Activated naive CD8-positive, alpha-beta T cell treated with anti-CD3 and anti-CD28 coated beads, Interleukin-2, amount 10 ng/mL, durations not matched to agents 7 days and 5 days (primary cell): ENCODE data around the gene MUC20. TPM values are rescaled to one million over a fixed set of nuclear protein-coding genes. Genes with fewer than 3 reads are reported as not detected.
"Not testable (repeated sequence)": the region's sequence is repeated elsewhere in the genome, so short reads cannot be mapped to it uniquely, and the experiment has no call there.

Experiments
- ATAC-seq: fragments of 150-1000 bp; cut with Tn5 transposase; one replicate; pipeline ENCODE4 v1.10.0; 2021; ENCODE audit warnings: low read depth, moderate library complexity
- POLR2A ChIA-PET: fragments of 350-600 bp; sonication (Branson Sonifier 250); formaldehyde crosslinking; loops from one replicate; lab custom pipeline; 2021; ENCODE audit warnings: antibody characterized with exemption; lab: Charles Lee
- DNase-seq: peaks from one replicate; pipeline ENCODE4 v3.0.0; 2021
- H3K27ac Mint-ChIP-seq: one replicate; pipeline ENCODE4 v1.8.0; 2022; ENCODE audit warnings: mild to moderate bottlenecking, mixed read lengths
- H3K27me3 Mint-ChIP-seq: one replicate; pipeline ENCODE4 v1.8.0; 2022; ENCODE audit warnings: mild to moderate bottlenecking, moderate library complexity, mixed read lengths
- H3K36me3 Mint-ChIP-seq: one replicate; pipeline ENCODE4 v1.8.0; 2021; ENCODE audit warnings: mild to moderate bottlenecking, mixed read lengths
- H3K4me1 Mint-ChIP-seq: one replicate; pipeline ENCODE4 v1.8.0; 2021; ENCODE audit warnings: mixed read lengths
- H3K4me3 Mint-ChIP-seq: one replicate; pipeline ENCODE4 v1.8.0; 2022; ENCODE audit warnings: mild to moderate bottlenecking, moderate library complexity, mixed read lengths
- H3K9me3 Mint-ChIP-seq: one replicate; pipeline ENCODE4 v1.8.0; 2021; ENCODE audit warnings: mixed read lengths
- total RNA-seq, 2 experiments: library from RNA; stranded (reverse); gene quantifications; one replicate each; pipeline ENCODE4 v1.2.3, GENCODE V29; 2021

MUC20 gene
- total RNA-seq, 2 experiments from 2014 or later: 3.0 to 3.1 TPM

GRCh38 chr3:195738274-195739044, 17.7 kb downstream of the MUC20 start:
- H3K4me1 Mint-ChIP-seq: no peaks in the 10 kb centered on the region
- ATAC-seq (no peak), DNase-seq (no peak)
- H3K27ac Mint-ChIP-seq: no peak overlapping the region
- peaks cover 4% of the 10 kb centered on the region for H3K27me3 Mint-ChIP-seq
- H3K36me3 Mint-ChIP-seq: no peaks in the 10 kb centered on the region
- H3K4me3 Mint-ChIP-seq: no peak overlapping the region
- POLR2A ChIA-PET: no interaction called here
- H3K9me3 Mint-ChIP-seq: no peaks in the 10 kb centered on the region

GRCh38 chr3:195739561-195740111, 18.9 kb downstream of the MUC20 start:
- POLR2A ChIA-PET: no interaction called here
- no peaks in the 10 kb centered on the region for H3K9me3 Mint-ChIP-seq
- peaks cover 7% of the 10 kb centered on the region for H3K27me3 Mint-ChIP-seq
- no peak overlapping the region for H3K4me3 Mint-ChIP-seq
- no peaks in the 10 kb centered on the region for H3K36me3 Mint-ChIP-seq
- DNase-seq (no peak), ATAC-seq (no peak)
- H3K4me1 Mint-ChIP-seq: no peaks in the 10 kb centered on the region
- H3K27ac Mint-ChIP-seq: no peak overlapping the region

- Mint-ChIP-seq H3K27ac (no peak overlapping the region), H3K4me1 (peaks cover 6% of the 10 kb centered on the region), H3K4me3 (no peak overlapping the region), H3K9me3 (no peaks in the 10 kb centered on the region), H3K27me3 (peaks cover 24% of the 10 kb centered on the region), H3K36me3 (no peaks in the 10 kb centered on the region)
- POLR2A ChIA-PET: no interaction called here
- ATAC-seq (no peak), DNase-seq (no peak)
These were observed 23.7 kb downstream of the MUC20 start for GRCh38 chr3:195744437-195744836.

GRCh38 chr3:195746346-195746745, 25.6 kb downstream of the MUC20 start:
- Mint-ChIP-seq H3K4me1 (peaks cover 6% of the 10 kb centered on the region), H3K36me3 (no peaks in the 10 kb centered on the region), H3K4me3 (no peak overlapping the region), H3K27me3 (peaks cover 24% of the 10 kb centered on the region), H3K27ac (no peak overlapping the region), H3K9me3 (no peaks in the 10 kb centered on the region)
- POLR2A ChIA-PET: no interaction called here
- no peak for ATAC-seq
- DNase-seq: no peak

GRCh38 chr3:195746751-195747150, 26.0 kb downstream of the MUC20 start:
- H3K4me1 Mint-ChIP-seq: peaks cover 6% of the 10 kb centered on the region
- H3K27ac Mint-ChIP-seq: no peak overlapping the region
- ATAC-seq (no peak), DNase-seq (no peak)
- H3K4me3 Mint-ChIP-seq: no peak overlapping the region
- H3K36me3 Mint-ChIP-seq: no peaks in the 10 kb centered on the region
- H3K9me3 Mint-ChIP-seq: no peaks in the 10 kb centered on the region
- H3K27me3 Mint-ChIP-seq: peaks cover 21% of the 10 kb centered on the region
- POLR2A ChIA-PET: no interaction called here

GRCh38 chr3:195748661-195749060, 27.9 kb downstream of the MUC20 start:
- Mint-ChIP-seq H3K27me3 (peaks cover 20% of the 10 kb centered on the region), H3K36me3 (no peaks in the 10 kb centered on the region), H3K4me1 (peaks cover 9% of the 10 kb centered on the region), H3K27ac (no peak overlapping the region), H3K4me3 (no peak overlapping the region), H3K9me3 (no peaks in the 10 kb centered on the region)
- no peak for DNase-seq
- no peak for ATAC-seq
- POLR2A ChIA-PET: no interaction called here

- ATAC-seq, H3K9me3 Mint-ChIP-seq, H3K36me3 Mint-ChIP-seq, DNase-seq, H3K4me1 Mint-ChIP-seq, H3K27ac Mint-ChIP-seq, H3K4me3 Mint-ChIP-seq, POLR2A ChIA-PET: not testable (repeated sequence)
- H3K27me3 Mint-ChIP-seq: peaks cover 19% of the 10 kb centered on the region
These were observed 28.3 kb downstream of the MUC20 start for GRCh38 chr3:195749101-195749500.

- ATAC-seq: no peak
- Mint-ChIP-seq H3K27me3 (peaks cover 15% of the 10 kb centered on the region), H3K36me3 (no peaks in the 10 kb centered on the region), H3K9me3 (no peaks in the 10 kb centered on the region), H3K27ac (no peak overlapping the region), H3K4me3 (no peak overlapping the region), H3K4me1 (peaks cover 13% of the 10 kb centered on the region)
- POLR2A ChIA-PET: interaction anchor here (0.6 kb wide), 1 partner anchor 455 kb away, joined by 3 read pairs; no protein-coding TSS in a partner anchor
- DNase-seq: no peak
These were observed 30.2 kb downstream of the MUC20 start for GRCh38 chr3:195750797-195751520.

- Mint-ChIP-seq H3K27me3 (peaks cover 11% of the 10 kb centered on the region), H3K36me3 (no peaks in the 10 kb centered on the region), H3K9me3 (no peaks in the 10 kb centered on the region), H3K4me1 (peaks cover 16% of the 10 kb centered on the region), H3K4me3 (no peak overlapping the region), H3K27ac (no peak overlapping the region)
- DNase-seq (no peak), ATAC-seq (no peak)
- POLR2A ChIA-PET: interaction anchor here (0.6 kb wide), 1 partner anchor 455 kb away, joined by 3 read pairs; no protein-coding TSS in a partner anchor
These were observed 30.8 kb downstream of the MUC20 start for GRCh38 chr3:195751560-195751959.

GRCh38 chr3:195752066-195752465, 31.3 kb downstream of the MUC20 start:
- ATAC-seq: no peak

GRCh38 chr3:195752546-195753331, 32.0 kb downstream of the MUC20 start:
- Mint-ChIP-seq H3K4me3 (no peak overlapping the region), H3K27ac (no peak overlapping the region), H3K27me3 (peaks cover 10% of the 10 kb centered on the region), H3K4me1 (peaks cover 20% of the 10 kb centered on the region), H3K9me3 (no peaks in the 10 kb centered on the region), H3K36me3 (no peaks in the 10 kb centered on the region)
- no peak for DNase-seq
- ATAC-seq: no peak
- POLR2A ChIA-PET: no interaction called here

More at GRCh38 chr3:195752066-195752465, 31.3 kb downstream of the MUC20 start:
- Mint-ChIP-seq H3K4me1 (peaks cover 20% of the 10 kb centered on the region), H3K9me3 (no peaks in the 10 kb centered on the region), H3K27ac (no peak overlapping the region), H3K36me3 (no peaks in the 10 kb centered on the region), H3K4me3 (no peak overlapping the region), H3K27me3 (peaks cover 10% of the 10 kb centered on the region)
- POLR2A ChIA-PET: no interaction called here
- no peak for DNase-seq

GRCh38 chr3:195753581-195753980, 32.8 kb downstream of the MUC20 start:
- peaks cover 19% of the 10 kb centered on the region for H3K4me1 Mint-ChIP-seq
- POLR2A ChIA-PET: no interaction called here
- no peaks in the 10 kb centered on the region for H3K36me3 Mint-ChIP-seq
- H3K27me3 Mint-ChIP-seq: peaks cover 9% of the 10 kb centered on the region
- no peak overlapping the region for H3K4me3 Mint-ChIP-seq
- H3K27ac Mint-ChIP-seq: no peak overlapping the region
- no peaks in the 10 kb centered on the region for H3K9me3 Mint-ChIP-seq
- no peak for ATAC-seq
- DNase-seq: no peak

GRCh38 chr3:195754141-195754540, 33.4 kb downstream of the MUC20 start:
- ATAC-seq: no peak
- no peak for DNase-seq
- H3K27ac Mint-ChIP-seq: no peak overlapping the region

More at GRCh38 chr3:195754141-195754540, 33.4 kb downstream of the MUC20 start:
- H3K27me3 Mint-ChIP-seq: peaks cover 9% of the 10 kb centered on the region
- no peaks in the 10 kb centered on the region for H3K36me3 Mint-ChIP-seq
- no peaks in the 10 kb centered on the region for H3K9me3 Mint-ChIP-seq
- POLR2A ChIA-PET: no interaction called here
- no peak overlapping the region for H3K4me3 Mint-ChIP-seq
- peaks cover 15% of the 10 kb centered on the region for H3K4me1 Mint-ChIP-seq
